IMR-90 (cell line): ENCODE data around the gene VPS37B. TPM values are rescaled to one million over a fixed set of nuclear protein-coding genes. Genes with fewer than 3 reads are reported as not detected.

Source experiments
- ATAC-seq: fragments of 200-7000 bp; cut with Tn5 transposase; 2 replicates; pipeline ENCODE4 v1.9.1; 2020; ENCODE audit warnings: low read depth, mild to moderate bottlenecking, moderate library complexity
- BruUV-seq: library from RNA; stranded (reverse); fragments of 400-500 nt; replicated peaks from 2 replicates; lab custom pipeline; 2021; lab: Mats Ljungman, UMichigan
- CTCF ChIA-PET: fragments of 300-600 bp; formaldehyde crosslinking; extraction: SDS; loops from one replicate; lab custom pipeline; 2021; ENCODE audit warnings: antibody characterized with exemption; lab: Yijun Ruan, JAX
- POLR2A ChIA-PET: fragments of 300-600 bp; sonication (Branson Sonifier 250); formaldehyde crosslinking; loops from one replicate; lab custom pipeline; 2022; ENCODE audit warnings: antibody characterized with exemption; ENCODE audit not compliant: unreplicated experiment; lab: Charles Lee
- DNase-seq: peaks from one replicate; pipeline ENCODE4 v3.0.0; 2013
- H2AFZ ChIP-seq: replicated peaks from 2 replicates; pipeline ENCODE3; 2013; ENCODE audit warnings: low read length, mild to moderate bottlenecking; ENCODE audit not compliant: poor library complexity
- H2AK5ac ChIP-seq: 2 replicates; pipeline ENCODE4 v1.6.1; 2013; ENCODE audit warnings: low read depth, low read length, inconsistent platforms
- H2AK9ac ChIP-seq: replicated peaks from 2 replicates; pipeline ENCODE3; 2013; ENCODE audit warnings: mild to moderate bottlenecking, low read depth, low read length, moderate library complexity; ENCODE audit not compliant: poor library complexity
- H2BK120ac ChIP-seq: 2 replicates; pipeline ENCODE4 v1.6.1; 2013; ENCODE audit warnings: low read depth, low read length, inconsistent platforms
- H2BK15ac ChIP-seq: 3 replicates; pipeline ENCODE4 v1.6.1; 2013; ENCODE audit warnings: low read depth, low read length, inconsistent platforms
- H2BK20ac ChIP-seq: 2 replicates; pipeline ENCODE4 v1.6.1; 2013; ENCODE audit warnings: low read depth, mild to moderate bottlenecking, inconsistent platforms, low read length, moderate library complexity
- H2BK5ac ChIP-seq: 2 replicates; pipeline ENCODE4 v1.6.1; 2013; ENCODE audit warnings: mild to moderate bottlenecking, low read depth, low read length, inconsistent platforms; ENCODE audit not compliant: poor library complexity, severe bottlenecking
- H3K14ac ChIP-seq: replicated peaks from 2 replicates; pipeline ENCODE4 v1.6.1; 2013; ENCODE audit warnings: low read depth, low read length, inconsistent platforms
- H3K18ac ChIP-seq: 2 replicates; pipeline ENCODE4 v1.6.1; 2013; ENCODE audit warnings: low read depth, low read length, control low read depth
- H3K23ac ChIP-seq: 2 replicates; pipeline ENCODE4 v1.6.1; 2013; ENCODE audit warnings: low read depth, low read length, inconsistent platforms
- H3K27ac ChIP-seq: 2 replicates; pipeline ENCODE4 v1.5.1; 2013; ENCODE audit warnings: mild to moderate bottlenecking, control low read depth, low read length; ENCODE audit not compliant: insufficient read depth
- H3K27me3 ChIP-seq: 2 replicates; pipeline ENCODE4 v1.6.1; 2013; ENCODE audit warnings: low read length; ENCODE audit not compliant: control insufficient read depth, insufficient read depth
- H3K36me3 ChIP-seq: 2 replicates; pipeline ENCODE4 v1.6.1; 2013; ENCODE audit warnings: low read length, mixed read lengths; ENCODE audit not compliant: control insufficient read depth, insufficient read depth
- H3K4ac ChIP-seq: 2 replicates; pipeline ENCODE4 v1.6.1; 2013; ENCODE audit warnings: low read depth, low read length, inconsistent platforms
- H3K4me1 ChIP-seq: 2 replicates; pipeline ENCODE4 v1.6.1; 2013; ENCODE audit warnings: low read length, mixed read lengths; ENCODE audit not compliant: control insufficient read depth, insufficient read depth
- H3K4me2 ChIP-seq: 2 replicates; pipeline ENCODE4 v1.6.1; 2013; ENCODE audit warnings: low read depth, mild to moderate bottlenecking, control low read depth, low read length, moderate library complexity
- H3K4me3 ChIP-seq: 2 replicates; pipeline ENCODE4 v1.5.1; 2013; ENCODE audit warnings: low read depth, mild to moderate bottlenecking, control low read depth, low read length, moderate library complexity; ENCODE audit not compliant: insufficient read depth
- H3K56ac ChIP-seq: 2 replicates; pipeline ENCODE4 v1.6.1; 2013; ENCODE audit warnings: low read length, inconsistent platforms; ENCODE audit not compliant: insufficient read depth; ENCODE audit errors: extremely low read depth
- H3K79me1 ChIP-seq, 2 experiments: 2 replicates each; pipeline ENCODE4 v1.6.1; 2013; ENCODE audit warnings: low read length in 2 of 2, inconsistent platforms in 1 of 2, low read depth in 1 of 2
- H3K9ac ChIP-seq: 2 replicates; pipeline ENCODE4 v1.6.1; 2013; ENCODE audit warnings: low read depth, low read length, control low read depth
- H3K9me1 ChIP-seq: 2 replicates; pipeline ENCODE4 v1.6.1; 2013; ENCODE audit warnings: low read length, inconsistent platforms; ENCODE audit not compliant: insufficient read depth
- H3K9me3 ChIP-seq: 2 replicates; pipeline ENCODE4 v1.6.1; 2013; ENCODE audit warnings: low read length; ENCODE audit not compliant: control insufficient read depth, insufficient read depth
- H4K20me1 ChIP-seq: 2 replicates; pipeline ENCODE4 v1.6.1; 2013; ENCODE audit warnings: low read length, inconsistent platforms; ENCODE audit not compliant: insufficient read depth
- H4K5ac ChIP-seq: 2 replicates; pipeline ENCODE4 v1.6.1; 2013; ENCODE audit warnings: mild to moderate bottlenecking, low read depth, low read length, control low read depth
- H4K8ac ChIP-seq, 2 experiments: 2 replicates each; pipeline ENCODE4 v1.6.1; 2013; ENCODE audit warnings: low read depth in 2 of 2, low read length in 2 of 2, control low read depth in 1 of 2, inconsistent platforms in 1 of 2
- H4K91ac ChIP-seq: 2 replicates; pipeline ENCODE4 v1.6.1; 2013; ENCODE audit warnings: low read depth, low read length, inconsistent platforms; ENCODE audit not compliant: insufficient read depth
- BHLHE40 ChIP-seq: fragments of 150-350 bp; IDR thresholded peaks from 2 replicates; pipeline ENCODE4 v1.6.1; 2016; ENCODE audit warnings: mild to moderate bottlenecking, low read depth, low read length
- CHD1 ChIP-seq: IDR thresholded peaks from 2 replicates; pipeline ENCODE4 v1.6.1; 2012; ENCODE audit warnings: low read depth, low read length, improper control_type of control experiment
- FOS ChIP-seq: fragments of 150-350 bp; IDR thresholded peaks from 2 replicates; pipeline ENCODE4 v1.6.1; 2016; ENCODE audit warnings: low read depth, low read length
- MAFK ChIP-seq: IDR thresholded peaks from 2 replicates; pipeline ENCODE4 v1.6.1; 2012; ENCODE audit warnings: low read depth, low read length, improper control_type of control experiment
- MAZ ChIP-seq: IDR thresholded peaks from 2 replicates; pipeline ENCODE4 v1.6.1; 2012; ENCODE audit warnings: low read depth, mild to moderate bottlenecking, low read length, improper control_type of control experiment, moderate library complexity, borderline replicate concordance
- MXI1 ChIP-seq: IDR thresholded peaks from 2 replicates; pipeline ENCODE4 v1.6.1; 2012; ENCODE audit warnings: low read depth, mild to moderate bottlenecking, low read length, moderate library complexity, borderline replicate concordance
- NFE2L2 ChIP-seq: fragments of 150-350 bp; IDR thresholded peaks from 2 replicates; pipeline ENCODE4 v1.6.1; 2016; ENCODE audit warnings: low read depth, mild to moderate bottlenecking, low read length
- POLR2A ChIP-seq: IDR thresholded peaks from 2 replicates; pipeline ENCODE4 v1.6.1; 2012; ENCODE audit warnings: mild to moderate bottlenecking, low read depth, low read length
- RCOR1 ChIP-seq: IDR thresholded peaks from 2 replicates; pipeline ENCODE4 v1.6.1; 2012; ENCODE audit warnings: mild to moderate bottlenecking, low read length, improper control_type of control experiment; ENCODE audit not compliant: insufficient replicate concordance
- RFX5 ChIP-seq: IDR thresholded peaks from 2 replicates; pipeline ENCODE4 v1.8.0; 2012; ENCODE audit warnings: low read depth, mild to moderate bottlenecking, low read length, moderate library complexity
- USF2 ChIP-seq: fragments of 150-350 bp; IDR thresholded peaks from 2 replicates; pipeline ENCODE4 v1.6.1; 2017; ENCODE audit warnings: mild to moderate bottlenecking, antibody characterized with exemption, low read length, low read depth
- WGBS, 2 experiments: methylation state at CpG; one replicate each; pipeline versions ENCODE4 v1.1.5 to v1.1.7; 2013; ENCODE audit warnings: missing lambda C conversion rate in 2 of 2; ENCODE audit not compliant: insufficient read length in 1 of 2; ENCODE audit errors: extremely low coverage in 2 of 2; 5-methylcytosine and 5-hydroxymethylcytosine counted together
- dilution Hi-C: fragments of 300-500 bp; cut with HindIII; formaldehyde crosslinking; loops from one replicate; pipeline ENCODE4 v1.14.3; 2018; ENCODE audit warnings: low sequenced_read_pairs; ENCODE audit not compliant: unreplicated experiment
- in situ Hi-C: fragments of 300-500 bp; cut with MboI; formaldehyde crosslinking; loops from 3 replicates; pipeline ENCODE4 v1.14.3; 2019; ENCODE audit warnings: low sequenced_read_pairs, inconsistent platforms, mixed read lengths
- intact Hi-C: fragments of 100-400 bp; cut with micrococcal nuclease; formaldehyde crosslinking; loops from 2 replicates; pipeline ENCODE4 v1.10.0; 2022
- polyA plus RNA-seq, 3 experiments: library from polyadenylated mRNA; depleted of rRNA; stranded (reverse); fragments of >200 nt; gene quantifications; 2 replicates each; pipeline ENCODE4 v1.2.3, GENCODE V29; 2012; ENCODE audit warnings: low replicate concordance in 1 of 3
- total RNA-seq: library from RNA; depleted of rRNA; stranded (reverse); fragments of >200 nt; gene quantifications from 2 replicates; pipeline ENCODE4 v1.2.3, GENCODE V29; 2012
- TF ChIP-seq, protein P1 (sequence below): conservative IDR thresholded peaks from 2 replicates; pipeline ENCODE4 v1.5.1; 2012; ENCODE audit warnings: mild to moderate bottlenecking, low read depth, low read length, improper control_type of control experiment

Gene VPS37B
- total and polyA plus RNA-seq, 2 of the 4 experiments (the other 2 are of a cell fraction) = 8.6 to 25.7 TPM

DNA sequence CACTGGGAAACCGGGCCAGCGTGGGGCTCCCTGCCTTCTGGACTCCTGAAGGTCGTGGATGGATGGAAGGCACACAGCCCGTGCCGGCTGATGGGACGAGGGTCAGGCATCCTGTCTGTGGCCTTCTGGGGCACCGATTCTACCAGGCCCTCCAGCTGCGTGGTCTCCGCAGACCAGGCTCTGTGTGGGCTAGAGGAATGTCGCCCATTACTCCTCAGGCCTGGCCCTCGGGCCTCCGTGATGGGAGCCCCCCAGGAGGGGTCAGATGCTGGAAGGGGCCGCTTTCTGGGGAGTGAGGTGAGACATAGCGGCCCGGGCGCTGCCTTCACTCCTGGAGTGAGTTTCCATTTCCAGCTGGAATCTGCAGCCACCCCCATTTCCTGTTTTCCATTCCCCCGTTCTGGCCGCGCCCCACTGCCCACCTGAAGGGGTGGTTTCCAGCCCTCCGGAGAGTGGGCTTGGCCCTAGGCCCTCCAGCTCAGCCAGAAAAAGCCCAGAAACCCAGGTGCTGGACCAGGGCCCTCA, 33.8 kb downstream of the VPS37B start:
- Histone ChIP-seq H2AK9ac (no peak overlapping the region), H3K9me1 (0 out of 2 replicates have a peak, but pooled peaks cover 5% of the 10 kb centered on the region), H4K91ac (no peak overlapping the region), H3K79me1 (peaks cover 8 to 22% of the 10 kb centered on the region in 2 experiments; a peak in 3 of 4 replicates), H4K20me1 (peaks cover 27% of the 10 kb centered on the region), H3K9me3 (no peaks in the 10 kb centered on the region), H4K8ac (no peak overlapping the region), H3K27me3 (no peaks in the 10 kb centered on the region), H3K4ac (no peak overlapping the region), H2BK120ac (no peak overlapping the region), H3K56ac (no peak overlapping the region), H3K27ac (no peak overlapping the region), H3K23ac (no peak overlapping the region), H2BK20ac (no peak overlapping the region), H2BK5ac (no peak overlapping the region), H3K36me3 (peaks cover 30% of the 10 kb centered on the region), H2AFZ (no peak overlapping the region), H3K14ac (no peak overlapping the region), H3K9ac (no peak overlapping the region), H4K5ac (no peak overlapping the region), H2BK15ac (no peak overlapping the region), H3K18ac (no peak overlapping the region), H2AK5ac (no peak overlapping the region), H3K4me3 (no peak overlapping the region), H3K4me2 (no peak overlapping the region), H3K4me1 (no peaks in the 10 kb centered on the region; the same call in 1 of the 2 replicates)
- dilution Hi-C loops (no loop called here), intact Hi-C loops (loop anchor here (5.0 kb wide), 1 partner anchor 70 kb away; no protein-coding TSS in a partner anchor), in situ Hi-C loops (no loop called here)
- 84% methylated on average over 5 of the region's 20 CpGs; no CpG with 5 or more reads in 1 of the 2 experiments for WGBS, 2 experiments
- CTCF ChIA-PET = interaction anchor here (1.0 to 1.5 kb wide), 2 partner anchors 83 to 121 kb away, joined by 3 to 4 read pairs; no protein-coding TSS in a partner anchor
- no peak for ATAC-seq
- POLR2A ChIA-PET = no interaction called here
- no peak for DNase-seq
- no TSS peak for BruUV-seq
- TF ChIP-seq MAFK = no peak
- TF ChIP-seq, protein P1, sequence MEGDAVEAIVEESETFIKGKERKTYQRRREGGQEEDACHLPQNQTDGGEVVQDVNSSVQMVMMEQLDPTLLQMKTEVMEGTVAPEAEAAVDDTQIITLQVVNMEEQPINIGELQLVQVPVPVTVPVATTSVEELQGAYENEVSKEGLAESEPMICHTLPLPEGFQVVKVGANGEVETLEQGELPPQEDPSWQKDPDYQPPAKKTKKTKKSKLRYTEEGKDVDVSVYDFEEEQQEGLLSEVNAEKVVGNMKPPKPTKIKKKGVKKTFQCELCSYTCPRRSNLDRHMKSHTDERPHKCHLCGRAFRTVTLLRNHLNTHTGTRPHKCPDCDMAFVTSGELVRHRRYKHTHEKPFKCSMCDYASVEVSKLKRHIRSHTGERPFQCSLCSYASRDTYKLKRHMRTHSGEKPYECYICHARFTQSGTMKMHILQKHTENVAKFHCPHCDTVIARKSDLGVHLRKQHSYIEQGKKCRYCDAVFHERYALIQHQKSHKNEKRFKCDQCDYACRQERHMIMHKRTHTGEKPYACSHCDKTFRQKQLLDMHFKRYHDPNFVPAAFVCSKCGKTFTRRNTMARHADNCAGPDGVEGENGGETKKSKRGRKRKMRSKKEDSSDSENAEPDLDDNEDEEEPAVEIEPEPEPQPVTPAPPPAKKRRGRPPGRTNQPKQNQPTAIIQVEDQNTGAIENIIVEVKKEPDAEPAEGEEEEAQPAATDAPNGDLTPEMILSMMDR = no peak
- no peak for TF ChIP-seq POLR2A
- no peak for TF ChIP-seq FOS
- no peak for TF ChIP-seq RFX5
- no peak for TF ChIP-seq RCOR1
- TF ChIP-seq NFE2L2 = no peak
- TF ChIP-seq USF2 = no peak
- TF ChIP-seq MAZ = no peak
- no peak for TF ChIP-seq BHLHE40
- no peak for TF ChIP-seq CHD1
- no peak for TF ChIP-seq MXI1
